Measurements from ENCODE around the gene PTPRN2. TPM values are rescaled to one million over a fixed set of nuclear protein-coding genes. Genes with fewer than 3 reads are reported as not detected.

PTPRN2 gene
- polyA plus RNA-seq, 1 of the 3 experiments (the other 2 are of a cell fraction): 4.0 TPM

GRCh38 chr7:157630301-157630853, 957.2 kb downstream of the PTPRN2 start:
- Histone ChIP-seq H3K27me3 (ENCODE audit: insufficient read depth) (no peaks in the 10 kb centered on the region), H3F3A (replicated peaks; ENCODE audit: insufficient read depth) (no peaks in the 10 kb centered on the region), H4K20me1 (ENCODE audit: insufficient read depth) (no peaks in the 10 kb centered on the region), H3K9ac (no peak overlapping the region), H3K27ac (ENCODE audit: low read depth in 2 of 2, low read length in 1 of 2) (no peak overlapping the region), H2AFZ (ENCODE audit: low read depth) (no peak overlapping the region), H3K9me3 (no peaks in the 10 kb centered on the region), H3K4me1 (ENCODE audit: control insufficient read depth in 1 of 2, insufficient read depth in 2 of 2, low read depth in 1 of 2, low read length in 1 of 2) (no peaks in the 10 kb centered on the region; a peak in 1 of 4 replicates), H3K36me3 (replicated peaks in 1 of 2; ENCODE audit: control insufficient read depth in 1 of 2, insufficient read depth in 2 of 2, low read length in 1 of 2) (peaks cover 0 to 3% of the 10 kb centered on the region in 2 experiments), H3K9me2 (no peaks in the 10 kb centered on the region), H3K4me3 (ENCODE audit: low read depth in 2 of 2, low read length in 1 of 2) (no peak overlapping the region), H3K79me2 (ENCODE audit: insufficient read depth) (no peaks in the 10 kb centered on the region), H3K4me2 (no peak overlapping the region)
- ChIA-PET POLR2A (no interaction called here), CTCF (interaction anchor here (0.7 kb wide), 1 partner anchor 9 kb away, joined by 3 read pairs; no protein-coding TSS in a partner anchor)
- TF ChIP-seq EP300 (IDR thresholded peaks at IDR 0.05; ENCODE audit: borderline replicate concordance in 1 of 2, low read depth in 1 of 2, low read length in 1 of 2): no peak
- no peak for TF ChIP-seq ELF1 (IDR thresholded peaks at IDR 0.05)
- no peak for TF ChIP-seq TCF12 (IDR thresholded peaks at IDR 0.05)
- TF ChIP-seq SIN3A (IDR thresholded peaks at IDR 0.05; ENCODE audit: borderline replicate concordance, low read depth, low read length): no peak
- TF ChIP-seq RAD21 (IDR thresholded peaks at IDR 0.05; ENCODE audit: low read length): no peak
- TF ChIP-seq IRF3 (IDR thresholded peaks at IDR 0.05; ENCODE audit: low read depth, low read length): no peak
- no peak for TF ChIP-seq MXI1 (IDR thresholded peaks at IDR 0.05; ENCODE audit: low read depth, low read length)
- 70% methylated on average over 16 of the region's 16 CpGs for WGBS (ENCODE audit: low lambda C conversion rate)
- DNase-seq: no peak

- H4K20me1 ChIP-seq (ENCODE audit: insufficient read depth): no peaks in the 10 kb centered on the region
- no peaks in the 10 kb centered on the region for H3F3A ChIP-seq (replicated peaks; ENCODE audit: insufficient read depth)
- no peak for TF ChIP-seq EP300 (IDR thresholded peaks at IDR 0.05; ENCODE audit: borderline replicate concordance in 1 of 2, low read depth in 1 of 2, low read length in 1 of 2)
- no peak for TF ChIP-seq RXRA (IDR thresholded peaks at IDR 0.05; ENCODE audit: borderline replicate concordance, low read depth)
- TF ChIP-seq TCF12 (IDR thresholded peaks at IDR 0.05): no peak
- TF ChIP-seq FOSL2 (IDR thresholded peaks at IDR 0.05; ENCODE audit: borderline replicate concordance, low read depth): no peak
- no peak for TF ChIP-seq RAD21 (IDR thresholded peaks at IDR 0.05; ENCODE audit: low read length)
- TF ChIP-seq FOXJ3 (CRISPR knock-in tag; IDR thresholded peaks at IDR 0.05): no peak
- no peak for TF ChIP-seq ELF1 (IDR thresholded peaks at IDR 0.05)
- TF ChIP-seq SMC3 (IDR thresholded peaks at IDR 0.05; ENCODE audit: low read depth, low read length): no peak
- TF ChIP-seq RFX5 (IDR thresholded peaks at IDR 0.05; ENCODE audit: low read length): no peak
- H3K79me2 ChIP-seq (ENCODE audit: insufficient read depth): no peaks in the 10 kb centered on the region
- H3K4me2 ChIP-seq: no peak overlapping the region
- H3K4me3 ChIP-seq (ENCODE audit: low read depth in 2 of 2, low read length in 1 of 2): no peak overlapping the region
- no peaks in the 10 kb centered on the region for H3K9me3 ChIP-seq
- no peaks in the 10 kb centered on the region for H3K9me2 ChIP-seq
- H3K27ac ChIP-seq (ENCODE audit: low read depth in 2 of 2, low read length in 1 of 2): no peak overlapping the region
- CTCF ChIA-PET: no interaction called here
- DNase-seq: no peak
- POLR2A ChIA-PET: no interaction called here
- H3K36me3 ChIP-seq (replicated peaks in 1 of 2; ENCODE audit: control insufficient read depth in 1 of 2, insufficient read depth in 2 of 2, low read length in 1 of 2): peaks cover 0 to 3% of the 10 kb centered on the region in 2 experiments
- no peak overlapping the region for H2AFZ ChIP-seq (ENCODE audit: low read depth)
- H3K4me1 ChIP-seq (ENCODE audit: control insufficient read depth in 1 of 2, insufficient read depth in 2 of 2, low read depth in 1 of 2, low read length in 1 of 2): no peaks in the 10 kb centered on the region; a peak in 1 of 4 replicates
- no peak overlapping the region for H3K9ac ChIP-seq
- 83% methylated on average over 12 of the region's 12 CpGs for WGBS (ENCODE audit: low lambda C conversion rate)
- no peaks in the 10 kb centered on the region for H3K27me3 ChIP-seq (ENCODE audit: insufficient read depth)
Observed at GRCh38 chr7:157628456-157628855, 959.2 kb downstream of the PTPRN2 start.
